RPMI7951 (cell line): ENCODE data around the gene OPRPN. TPM values are rescaled to one million over a fixed set of nuclear protein-coding genes. Genes with fewer than 3 reads are reported as not detected.

Experiments
- DNase-seq: peaks from one replicate; pipeline ENCODE4 v3.0.0-alpha.2; 2012; ENCODE audit warnings: low read depth
- total RNA-seq: library from RNA; depleted of rRNA; stranded (reverse); fragments of >200 nt; shearing (Covaris generic); gene quantifications from 2 replicates; pipeline ENCODE4 v1.2.3, GENCODE V29; 2014; rRNA removed

The OPRPN gene
- total RNA-seq: not detected in 2 replicates

- DNase-seq: no peak
These were observed at the start of gene OPRPN for GRCh38 chr4:70397580-70397979. Gene OPRPN, plus strand, starts transcription at chr4:70397940. Its CDS starts 1,346 bp downstream, at chr4:70399286.

- DNase-seq: no peak
These were observed 41.6 kb upstream of the OPRPN start for GRCh38 chr4:70356185-70356584.

GRCh38 chr4:70359115-70359661 lies 38.6 kb upstream of the OPRPN start:
- no peak for DNase-seq

- DNase-seq: no peak
These were observed 37.3 kb upstream of the OPRPN start, which contains the start of gene SMR3A for GRCh38 chr4:70360460-70360859. Gene SMR3A, plus strand, starts transcription at chr4:70360760. Its CDS starts 1,356 bp downstream, at chr4:70362116.

- no peak for DNase-seq
These were observed 33.7 kb upstream of the OPRPN start for GRCh38 chr4:70364002-70364401.

- no peak for DNase-seq
These were observed 32.3 kb upstream of the OPRPN start for GRCh38 chr4:70365479-70365878.

GRCh38 chr4:70367813-70368212 lies 29.9 kb upstream of the OPRPN start:
- no peak for DNase-seq

GRCh38 chr4:70371987-70372386 lies 25.8 kb upstream of the OPRPN start:
- no peak for DNase-seq

GRCh38 chr4:70372760-70373159 lies 25.0 kb upstream of the OPRPN start:
- no peak for DNase-seq

- no peak for DNase-seq
These were observed 17.2 kb upstream of the OPRPN start for GRCh38 chr4:70380578-70380977.

- DNase-seq: no peak
These were observed 15.0 kb upstream of the OPRPN start, which contains the start of gene SMR3B for GRCh38 chr4:70382691-70383181. Gene SMR3B, plus strand, starts transcription at chr4:70383131. Its CDS starts 1,380 bp downstream, at chr4:70384511.

- no peak for DNase-seq
These were observed 5.5 kb upstream of the OPRPN start for GRCh38 chr4:70392057-70392776.

- no peak for DNase-seq
These were observed 1.6 kb downstream of the OPRPN start for GRCh38 chr4:70399319-70399718.

GRCh38 chr4:70402762-70403161 lies 5.0 kb downstream of the OPRPN start:
- DNase-seq: no peak

GRCh38 chr4:70405765-70406164 lies 8.0 kb downstream of the OPRPN start:
- no peak for DNase-seq

- no peak for DNase-seq
These were observed 27.6 kb downstream of the OPRPN start for GRCh38 chr4:70425306-70425705.

GRCh38 chr4:70426789-70427188 lies 29.0 kb downstream of the OPRPN start:
- no peak for DNase-seq

GRCh38 chr4:70437197-70437596 lies 39.5 kb downstream of the OPRPN start:
- no peak for DNase-seq

- no peak for DNase-seq
These were observed 44.7 kb downstream of the OPRPN start for GRCh38 chr4:70442474-70442873.

GRCh38 chr4:70443329-70443728 lies 45.6 kb downstream of the OPRPN start:
- no peak for DNase-seq

- no peak for DNase-seq
These were observed 51.5 kb downstream of the OPRPN start for GRCh38 chr4:70449220-70449619.

- DNase-seq: no peak
These were observed 55.2 kb downstream of the OPRPN start for GRCh38 chr4:70452946-70453345.
